PC-3 (cell line): ENCODE results near the gene LMO1. TPM values are rescaled to one million over a fixed set of nuclear protein-coding genes. Genes with fewer than 3 reads are reported as not detected.

Experiments
- ATAC-seq: fragments of 200-7000 bp; cut with Tn5 transposase; 2 replicates; pipeline ENCODE4 v1.9.1; 2020; ENCODE audit warnings: mild to moderate bottlenecking, moderate library complexity
- BruUV-seq: library from RNA; stranded (reverse); fragments of 400-500 nt; replicated peaks from 2 replicates; lab custom pipeline; 2021; lab: Mats Ljungman, UMichigan
- CTCF ChIA-PET: fragments of 300-600 bp; sonication (Branson Sonifier 250); formaldehyde crosslinking; loops from one replicate; lab custom pipeline; 2022; ENCODE audit warnings: antibody characterized with exemption; lab: Charles Lee
- POLR2A ChIA-PET: fragments of 300-600 bp; sonication (Branson Sonifier 250); formaldehyde crosslinking; loops from one replicate; lab custom pipeline; 2022; ENCODE audit warnings: antibody characterized with exemption; ENCODE audit not compliant: unreplicated experiment; lab: Charles Lee
- DNase-seq: peaks from one replicate; pipeline ENCODE4 v3.0.0-alpha.2; 2015
- H2AFZ ChIP-seq: fragments of 300-600 bp; sonication (generic); 2 replicates; pipeline ENCODE4 v1.6.0; 2016; ENCODE audit warnings: antibody characterized with exemption, low read length
- H3F3A ChIP-seq: fragments of 300-600 bp; sonication (generic); one replicate; pipeline ENCODE4 v1.6.0; 2017; ENCODE audit warnings: antibody characterized with exemption, low read length, control low read depth, mild to moderate bottlenecking; ENCODE audit not compliant: unreplicated experiment
- H3K27ac ChIP-seq: fragments of 300-600 bp; sonication (generic); 2 replicates; pipeline ENCODE4 v1.5.1; 2016; ENCODE audit warnings: mild to moderate bottlenecking, low read length
- H3K27me3 ChIP-seq: fragments of 300-600 bp; sonication (generic); 2 replicates; pipeline ENCODE4 v1.6.1; 2016; ENCODE audit warnings: low read length, mixed read lengths
- H3K36me3 ChIP-seq: fragments of 300-600 bp; sonication (generic); 2 replicates; pipeline ENCODE4 v1.6.1; 2016; ENCODE audit warnings: low read depth, mixed run types, low read length, mixed read lengths
- H3K4me1 ChIP-seq: fragments of 300-600 bp; sonication (generic); 2 replicates; pipeline ENCODE4 v1.5.1; 2016; ENCODE audit warnings: low read length; ENCODE audit not compliant: insufficient read depth
- H3K4me2 ChIP-seq: fragments of 300-600 bp; sonication (generic); 2 replicates; pipeline ENCODE4 v1.6.0; 2016; ENCODE audit warnings: low read length
- H3K4me3 ChIP-seq: fragments of 300-600 bp; sonication (generic); 2 replicates; pipeline ENCODE4 v1.5.1; 2016; ENCODE audit warnings: mild to moderate bottlenecking, low read length, mixed read lengths
- H3K79me2 ChIP-seq: fragments of 300-600 bp; sonication (generic); 2 replicates; pipeline ENCODE4 v1.6.1; 2017; ENCODE audit warnings: low read length, mixed read lengths
- H3K9ac ChIP-seq: fragments of 300-600 bp; sonication (generic); 2 replicates; pipeline ENCODE4 v1.6.0; 2016; ENCODE audit warnings: mild to moderate bottlenecking, low read length
- H3K9me2 ChIP-seq: fragments of 300-600 bp; sonication (generic); replicated peaks from 2 replicates; pipeline ENCODE4 v1.6.1; 2016; ENCODE audit warnings: mixed run types, low read length, mixed read lengths
- H3K9me3 ChIP-seq: fragments of 300-600 bp; sonication (generic); 2 replicates; pipeline ENCODE4 v1.6.1; 2016; ENCODE audit warnings: low read length, mixed read lengths
- H4K20me1 ChIP-seq: fragments of 300-600 bp; sonication (generic); 2 replicates; pipeline ENCODE4 v1.6.1; 2016; ENCODE audit warnings: low read length, mixed read lengths
- CTCF ChIP-seq: fragments of 300-600 bp; sonication (generic); conservative IDR thresholded peaks from 2 replicates; pipeline ENCODE4 v1.5.1; 2017; ENCODE audit warnings: antibody characterized with exemption, low read depth, mild to moderate bottlenecking, low read length
- EZH2 ChIP-seq: fragments of 300-600 bp; sonication (generic); IDR thresholded peaks from one replicate; pipeline ENCODE4 v1.6.1; 2017; ENCODE audit warnings: antibody characterized with exemption, mild to moderate bottlenecking, low read length; ENCODE audit not compliant: unreplicated experiment
- EZH2phosphoT487 ChIP-seq: fragments of 300-600 bp; sonication (generic); IDR thresholded peaks from 2 replicates; pipeline ENCODE4 v1.6.1; 2018; ENCODE audit warnings: mild to moderate bottlenecking, antibody characterized with exemption, low read length, borderline replicate concordance
- intact Hi-C: fragments of 100-400 bp; cut with micrococcal nuclease; formaldehyde crosslinking; loops from 2 replicates; pipeline ENCODE4 v1.9.0; 2023
- total RNA-seq: library from RNA; depleted of rRNA; stranded (reverse); fragments of >200 nt; gene quantifications from 2 replicates; pipeline ENCODE4 v1.2.3, GENCODE V29; 2014

Gene LMO1
- total RNA-seq, 1 experiment from 2014 or later = 0.15 TPM

- no peak overlapping the region for H3K4me3 ChIP-seq
- no peaks in the 10 kb centered on the region for H3K9me2 ChIP-seq
- ChIA-PET CTCF (interaction anchor here (0.6 kb wide), 1 partner anchor 101 kb away, joined by 3 read pairs; no protein-coding TSS in a partner anchor), POLR2A (no interaction called here)
- no peak overlapping the region for H2AFZ ChIP-seq
- no peaks in the 10 kb centered on the region for H3K79me2 ChIP-seq
- H4K20me1 ChIP-seq = no peaks in the 10 kb centered on the region
- H3K27me3 ChIP-seq = no peaks in the 10 kb centered on the region
- no TSS peak for BruUV-seq
- intact Hi-C loops = no loop called here
- no peak overlapping the region for H3K4me2 ChIP-seq
- ATAC-seq = no peak
- DNase-seq = no peak
- H3K27ac ChIP-seq = no peak overlapping the region
- no peaks in the 10 kb centered on the region for H3K36me3 ChIP-seq
- no peaks in the 10 kb centered on the region for H3K9me3 ChIP-seq
- TF ChIP-seq CTCF = no peak
- TF ChIP-seq EZH2 = no peak
- TF ChIP-seq EZH2phosphoT487 = no peak
- peaks cover 40% of the 10 kb centered on the region for H3K4me1 ChIP-seq
- H3F3A ChIP-seq = no peaks in the 10 kb centered on the region
- no peak overlapping the region for H3K9ac ChIP-seq
Measured at GRCh38 chr11:8230921-8231847, 32.5 kb downstream of the LMO1 start.

- CTCF ChIA-PET = interaction anchor here (0.6 kb wide), 1 partner anchor 102 kb away, joined by 3 read pairs; no protein-coding TSS in a partner anchor
- Histone ChIP-seq H3F3A (no peaks in the 10 kb centered on the region), H3K9me2 (no peaks in the 10 kb centered on the region), H3K79me2 (no peaks in the 10 kb centered on the region), H3K27ac (no peak overlapping the region), H2AFZ (no peak overlapping the region), H3K9ac (no peak overlapping the region), H3K27me3 (no peaks in the 10 kb centered on the region), H3K4me2 (no peak overlapping the region), H3K4me1 (peaks cover 40% of the 10 kb centered on the region), H3K36me3 (no peaks in the 10 kb centered on the region), H3K4me3 (no peak overlapping the region), H4K20me1 (no peaks in the 10 kb centered on the region), H3K9me3 (no peaks in the 10 kb centered on the region)
- no peak for TF ChIP-seq CTCF
- no peak for TF ChIP-seq EZH2
- no peak for TF ChIP-seq EZH2phosphoT487
- POLR2A ChIA-PET = no interaction called here
- no peak for DNase-seq
- no TSS peak for BruUV-seq
- intact Hi-C loops = no loop called here
- ATAC-seq = no peak
Measured at GRCh38 chr11:8230178-8230859, 33.4 kb downstream of the LMO1 start.
